CD4-positive, alpha-beta T cell treated with Interferon gamma for 1 hour (primary cell): ENCODE results near the gene GATA2.

Experiments used
- DNase-seq: peaks from one replicate; pipeline ENCODE4 v3.0.0-alpha.2; 2020

Gene GATA2

GRCh38 chr3:128492671-128493569, at the start of gene GATA2:
Gene GATA2, minus strand, starts transcription at chr3:128493201. Its CDS starts 6,170 bp downstream, at chr3:128487031.
- DNase-seq = no peak

GRCh38 chr3:128541246-128541645, 48.2 kb upstream of the GATA2 start:
- DNase-seq = no peak

GRCh38 chr3:128539376-128539775, 46.4 kb upstream of the GATA2 start:
- no peak for DNase-seq

- DNase-seq = no peak
Measured at GRCh38 chr3:128537091-128537703, 44.2 kb upstream of the GATA2 start.

GRCh38 chr3:128532012-128532983, 39.3 kb upstream of the GATA2 start:
- no peak for DNase-seq

- no peak for DNase-seq
Measured at GRCh38 chr3:128524374-128525299, 31.6 kb upstream of the GATA2 start.

- peak; percentile 24 for DNase-seq
Measured at GRCh38 chr3:128523591-128523990, 30.6 kb upstream of the GATA2 start.

GRCh38 chr3:128521715-128522114, 28.7 kb upstream of the GATA2 start:
- no peak for DNase-seq

- no peak for DNase-seq
Measured at GRCh38 chr3:128518587-128519490, 25.8 kb upstream of the GATA2 start.

- DNase-seq = no peak
Measured at GRCh38 chr3:128517648-128518047, 24.6 kb upstream of the GATA2 start.

GRCh38 chr3:128515967-128516366, 23.0 kb upstream of the GATA2 start:
- DNase-seq = no peak

- no peak for DNase-seq
Measured at GRCh38 chr3:128508852-128509251, 15.9 kb upstream of the GATA2 start.

GRCh38 chr3:128506754-128507153, 13.8 kb upstream of the GATA2 start:
- no peak for DNase-seq

- DNase-seq = no peak
Measured at GRCh38 chr3:128505771-128506170, 12.8 kb upstream of the GATA2 start.

- DNase-seq = no peak
Measured at GRCh38 chr3:128504963-128505730, 12.1 kb upstream of the GATA2 start.

- DNase-seq = no peak
Measured at GRCh38 chr3:128504533-128504915, 11.5 kb upstream of the GATA2 start.

GRCh38 chr3:128503751-128504532, 10.9 kb upstream of the GATA2 start:
- DNase-seq = no peak

GRCh38 chr3:128503164-128503651, 10.2 kb upstream of the GATA2 start:
- DNase-seq = no peak

GRCh38 chr3:128502712-128503111, 9.7 kb upstream of the GATA2 start:
- no peak for DNase-seq
